SH-SY5Y (cell line): ENCODE results near the gene PRB2.
"Not testable (repeated sequence)": the region's sequence is repeated elsewhere in the genome, so short reads cannot be mapped to it uniquely, and the experiment has no call there.

ENCODE experiments used
- GATA2 ChIP-seq: IDR thresholded peaks from 2 replicates; pipeline ENCODE4 v1.6.1; 2011; ENCODE audit warnings: mild to moderate bottlenecking, low read depth, low read length
- GATA3 ChIP-seq: IDR thresholded peaks from 2 replicates; pipeline ENCODE4 v1.6.1; 2011; ENCODE audit warnings: low read depth, mild to moderate bottlenecking, low read length, moderate library complexity

PRB2 gene

DNA sequence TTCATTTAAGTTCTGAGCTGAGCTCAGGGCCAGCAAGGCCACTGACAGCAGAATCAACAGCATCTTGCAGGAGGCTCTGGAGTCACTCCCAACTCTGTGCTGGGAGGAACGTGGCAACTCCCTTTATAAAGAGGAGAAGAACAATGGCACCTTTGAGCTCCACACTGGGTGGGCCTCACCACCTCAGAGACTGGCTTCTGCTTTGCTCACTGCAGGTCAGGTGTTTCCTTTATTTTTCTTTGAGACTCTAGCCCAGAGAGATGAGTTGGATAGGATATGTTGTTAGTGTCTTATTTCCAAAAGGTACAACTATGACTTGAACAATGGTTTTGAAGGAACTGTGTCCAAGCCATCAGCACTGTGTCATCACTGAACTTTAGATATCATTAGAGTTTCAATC lies at the start of gene PRB2:
Gene PRB2 (minus strand): TSS at position 101 of the 400 bp plus-strand sequence. CDS start 38 bp downstream, at position 63.
- not testable (repeated sequence) for TF ChIP-seq GATA2, GATA3

GRCh38 chr12:11437966-11438365 lies 42.6 kb upstream of the PRB2 start:
- TF ChIP-seq GATA3: no peak
- no peak for TF ChIP-seq GATA2

DNA sequence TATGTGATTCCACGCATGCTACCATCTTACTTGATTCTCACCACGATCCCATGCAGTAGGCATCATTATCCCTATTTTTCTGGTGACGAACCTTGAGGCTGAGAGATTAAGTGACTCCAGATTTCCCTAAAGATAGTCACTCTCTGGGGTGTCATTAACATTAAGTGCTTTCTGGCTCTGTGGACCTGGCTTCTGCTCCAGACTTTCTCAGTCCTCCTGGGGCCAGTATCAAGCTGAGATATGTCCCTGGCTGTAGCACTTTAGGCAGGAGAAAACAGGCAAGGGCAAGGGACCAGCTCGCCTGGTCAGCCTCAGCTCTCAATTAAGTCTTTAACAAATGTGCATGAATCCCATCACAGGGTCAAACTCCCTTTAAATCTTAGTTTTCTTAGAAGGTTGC lies 38.3 kb upstream of the PRB2 start:
- TF ChIP-seq GATA2 (no peak), GATA3 (no peak)

DNA sequence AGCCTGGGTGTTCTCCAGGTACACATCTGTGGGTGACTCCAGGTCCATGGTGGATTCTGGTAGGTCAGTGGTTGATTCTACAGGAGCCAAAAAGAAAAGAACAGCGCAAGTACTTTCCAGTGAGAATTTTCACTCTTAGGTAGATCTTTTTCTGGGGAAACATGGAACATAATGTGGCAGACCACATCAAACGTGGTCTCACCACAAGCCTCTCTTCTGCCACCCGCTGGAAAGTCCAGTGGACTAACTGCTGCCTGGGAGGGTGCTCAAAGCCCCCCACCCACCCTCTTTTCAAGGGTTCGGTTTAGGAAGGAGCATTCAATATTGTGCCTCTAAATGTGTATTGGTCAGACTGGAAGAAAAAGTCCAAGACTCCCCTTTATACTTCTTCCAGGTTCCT lies 36.1 kb upstream of the PRB2 start:
- TF ChIP-seq GATA2 (no peak), GATA3 (no peak)

- TF ChIP-seq GATA3 (no peak), GATA2 (no peak)
Measured at GRCh38 chr12:11427341-11427740, 32.0 kb upstream of the PRB2 start.

DNA sequence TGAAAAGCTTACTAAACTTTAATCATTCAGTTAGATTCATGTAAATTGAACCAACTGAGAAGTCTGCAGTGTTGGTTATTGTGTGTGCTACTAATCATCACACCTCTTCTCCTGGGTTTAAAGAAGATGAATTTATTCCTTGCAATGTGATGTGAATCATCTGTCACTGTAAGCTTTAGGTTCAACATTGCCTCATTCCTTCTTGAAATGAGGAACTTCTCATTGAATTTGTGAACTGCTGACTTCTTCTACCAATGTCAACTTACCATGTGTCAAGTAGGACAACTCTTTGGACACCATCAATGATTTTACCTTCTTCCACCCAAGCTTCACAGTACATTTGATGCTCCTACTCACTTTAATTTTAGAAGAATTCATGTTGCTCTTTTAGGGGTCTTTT lies 17.4 kb upstream of the PRB2 start:
- TF ChIP-seq GATA3 (no peak), GATA2 (no peak)

- no peak for TF ChIP-seq GATA2
- TF ChIP-seq GATA3: no peak
Measured at GRCh38 chr12:11408096-11408495, 12.7 kb upstream of the PRB2 start.

- TF ChIP-seq GATA3 (no peak), GATA2 (no peak)
Measured at GRCh38 chr12:11397366-11397765, 2.0 kb upstream of the PRB2 start.

GRCh38 chr12:11361151-11361550 lies 34.2 kb downstream of the PRB2 start:
- no peak for TF ChIP-seq GATA3
- no peak for TF ChIP-seq GATA2

DNA sequence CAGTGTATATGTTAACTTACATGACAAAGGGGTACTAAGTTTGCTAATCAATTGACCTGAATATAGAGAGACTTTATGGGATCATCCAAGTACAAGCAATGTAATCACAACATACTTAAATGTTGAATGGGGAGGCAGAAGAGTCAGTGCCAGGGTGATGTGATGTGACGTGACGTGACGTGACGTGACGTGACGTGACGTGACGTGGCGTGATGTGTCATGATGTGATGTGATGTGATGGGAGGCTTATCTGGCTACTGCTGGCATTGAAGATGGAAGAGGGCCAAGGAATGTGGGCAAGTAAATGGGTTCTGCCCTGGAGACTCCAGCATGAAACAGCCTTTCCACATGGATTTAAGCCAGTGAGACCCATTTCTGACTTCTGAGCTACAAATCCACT lies 46.9 kb downstream of the PRB2 start:
- no peak for TF ChIP-seq GATA3
- no peak for TF ChIP-seq GATA2

DNA sequence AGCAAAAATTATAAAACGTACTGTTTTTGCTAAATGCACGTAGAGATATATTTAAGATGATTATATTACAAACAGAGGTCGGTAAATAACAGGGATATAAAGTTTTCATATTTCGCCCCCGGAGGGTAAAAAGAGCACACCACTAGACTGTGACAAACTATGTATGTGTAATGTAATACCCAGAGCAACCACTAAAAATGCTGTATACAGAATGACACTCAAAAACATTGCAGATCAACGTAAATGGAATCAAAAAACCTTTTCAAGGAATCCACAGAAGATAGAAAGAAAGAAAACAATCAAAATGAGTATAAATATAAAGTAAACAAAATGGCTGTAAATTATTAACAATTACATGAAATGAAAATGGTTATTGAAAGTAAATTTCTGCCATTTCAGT lies 47.6 kb downstream of the PRB2 start:
- no peak for TF ChIP-seq GATA3
- TF ChIP-seq GATA2: no peak

DNA sequence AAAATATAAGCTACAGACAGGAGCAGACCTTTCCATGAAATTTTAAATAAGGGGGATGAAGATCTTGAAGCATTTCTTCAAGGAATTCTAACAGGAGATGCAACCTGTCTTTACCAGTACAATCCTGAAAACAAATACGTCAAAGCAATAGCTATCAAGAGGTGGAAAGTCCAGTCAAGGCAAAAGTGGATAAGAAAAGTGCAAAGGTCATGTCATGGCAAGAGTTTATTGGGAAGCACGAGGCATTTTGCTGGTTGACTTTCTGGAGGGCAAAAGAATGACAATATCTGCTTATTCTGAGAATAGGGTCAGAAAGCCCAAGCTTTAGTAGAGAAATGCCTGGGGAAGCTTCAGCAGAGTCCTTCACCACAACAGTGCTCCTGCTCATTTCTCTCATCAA lies 50.9 kb downstream of the PRB2 start:
- no peak for TF ChIP-seq GATA3
- no peak for TF ChIP-seq GATA2
